ENCODE measurements around the gene ANKRD6.

The ANKRD6 gene

GRCh38 chr6:89555806-89556205 lies 122.9 kb downstream of the ANKRD6 start:
- no peak for DNase-seq (ENCODE audit: low read depth in 1 of 2, low spot score in 1 of 2)

- no peak for DNase-seq (ENCODE audit: low read depth in 1 of 2, low spot score in 1 of 2)
These were observed 126.5 kb downstream of the ANKRD6 start for GRCh38 chr6:89559487-89559886.

GRCh38 chr6:89562093-89562973 lies 129.4 kb downstream of the ANKRD6 start:
- DNase-seq (ENCODE audit: low read depth in 1 of 2, low spot score in 1 of 2), result no peak

- no peak for DNase-seq (ENCODE audit: low read depth in 1 of 2, low spot score in 1 of 2)
These were observed 130.9 kb downstream of the ANKRD6 start for GRCh38 chr6:89563866-89564265.

GRCh38 chr6:89564752-89565427 lies 131.9 kb downstream of the ANKRD6 start:
- DNase-seq (ENCODE audit: low read depth in 1 of 2, low spot score in 1 of 2), result no peak

- no peak for DNase-seq (ENCODE audit: low read depth in 1 of 2, low spot score in 1 of 2)
These were observed 133.3 kb downstream of the ANKRD6 start for GRCh38 chr6:89566008-89566800.

DNA sequence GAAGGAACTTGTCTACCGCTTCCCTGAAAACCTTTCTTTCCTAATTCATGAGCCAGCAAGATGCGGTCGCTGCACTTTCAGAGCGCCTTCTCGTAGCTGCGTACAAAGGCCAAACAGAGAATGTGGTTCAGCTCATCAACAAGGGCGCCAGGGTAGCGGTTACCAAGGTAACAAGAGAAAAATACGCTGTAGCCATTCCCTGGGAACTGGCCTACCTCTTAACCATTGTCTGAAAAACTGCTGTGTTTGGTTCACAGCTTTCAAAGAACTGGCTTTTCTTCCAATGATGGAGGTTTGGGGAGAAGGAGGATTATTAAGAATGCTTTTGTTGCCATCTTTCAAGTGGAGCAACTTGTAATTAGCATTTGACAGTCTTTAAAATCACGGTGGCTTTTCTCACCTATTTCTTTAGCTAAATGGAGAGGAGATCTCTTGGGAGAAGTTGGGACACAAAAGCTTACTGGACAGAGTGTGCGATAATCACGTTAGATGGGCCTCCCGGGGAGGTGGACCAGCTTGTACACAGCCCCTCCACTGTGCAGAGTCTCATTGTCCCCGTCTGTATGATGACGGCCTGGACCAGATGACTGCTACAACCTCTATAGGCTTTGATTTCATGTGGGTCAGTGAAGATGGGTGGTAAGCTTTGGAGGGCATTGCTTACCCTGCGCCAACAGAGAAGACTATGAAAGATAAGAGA lies 134.1 kb downstream of the ANKRD6 start:
- DNase-seq (ENCODE audit: low read depth in 1 of 2, low spot score in 1 of 2), result no peak

DNA sequence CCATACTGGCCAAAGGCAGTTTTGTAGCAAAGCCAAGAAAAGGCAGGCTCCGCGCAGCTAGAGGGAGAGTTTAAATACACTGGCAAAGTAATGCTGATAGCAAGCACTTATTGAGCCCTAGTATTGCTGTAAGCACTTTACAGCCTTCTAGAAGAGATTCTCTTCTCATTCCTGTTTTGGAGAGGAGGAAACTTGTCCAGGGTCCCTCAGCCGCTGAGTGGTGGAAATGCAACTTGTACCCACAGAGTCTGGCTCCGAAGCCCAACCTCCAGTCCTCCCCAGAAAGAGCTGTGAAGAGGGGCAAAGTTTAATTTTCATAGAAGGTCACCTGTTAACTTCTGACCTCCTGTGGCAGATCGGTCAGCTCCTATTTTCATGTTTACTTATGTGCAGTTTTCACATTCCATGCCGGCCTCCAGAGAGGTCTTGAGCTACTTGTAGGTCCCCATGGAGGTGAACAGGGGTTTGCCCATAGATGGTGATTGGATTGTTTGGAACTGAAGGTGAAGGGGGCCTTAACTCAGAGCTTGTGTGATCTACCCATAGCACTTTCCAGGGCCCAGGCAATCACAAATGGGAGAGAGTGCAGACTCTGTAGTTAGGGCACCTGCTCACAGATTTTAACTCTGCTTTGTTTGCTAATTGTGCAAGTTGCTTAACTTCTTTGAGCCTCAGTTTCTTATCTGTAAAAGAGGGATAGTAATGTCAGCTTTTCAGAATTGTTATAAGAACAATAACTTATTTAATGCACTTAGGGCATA lies 134.9 kb downstream of the ANKRD6 start:
- no peak for DNase-seq (ENCODE audit: low read depth in 1 of 2, low spot score in 1 of 2)

GRCh38 chr6:89574910-89575561 lies 142.1 kb downstream of the ANKRD6 start:
- DNase-seq (ENCODE audit: low read depth in 1 of 2, low spot score in 1 of 2), result no peak

DNA sequence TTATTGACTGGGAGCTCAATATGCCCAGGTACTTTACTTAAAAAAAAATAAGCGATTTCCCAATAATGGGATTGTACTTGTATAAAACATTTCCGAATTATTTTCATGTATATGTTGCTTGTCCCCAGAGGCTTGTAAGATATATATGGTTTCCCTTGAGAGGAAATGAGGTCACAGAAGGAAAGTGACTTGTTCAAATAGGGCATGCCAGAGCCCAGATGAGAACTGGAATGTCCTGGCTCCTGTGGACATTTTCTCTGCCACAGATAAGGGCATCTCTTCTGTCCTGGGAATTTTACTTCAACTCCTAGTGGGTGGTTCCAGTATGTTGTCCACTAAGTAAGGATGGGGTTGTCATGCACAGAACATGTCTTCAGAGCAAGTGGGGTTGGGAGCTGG lies 142.6 kb downstream of the ANKRD6 start:
- no peak for DNase-seq (ENCODE audit: low read depth in 1 of 2, low spot score in 1 of 2)

GRCh38 chr6:89580997-89581666 lies 148.2 kb downstream of the ANKRD6 start:
- no peak for DNase-seq (ENCODE audit: low read depth in 1 of 2, low spot score in 1 of 2)

DNA sequence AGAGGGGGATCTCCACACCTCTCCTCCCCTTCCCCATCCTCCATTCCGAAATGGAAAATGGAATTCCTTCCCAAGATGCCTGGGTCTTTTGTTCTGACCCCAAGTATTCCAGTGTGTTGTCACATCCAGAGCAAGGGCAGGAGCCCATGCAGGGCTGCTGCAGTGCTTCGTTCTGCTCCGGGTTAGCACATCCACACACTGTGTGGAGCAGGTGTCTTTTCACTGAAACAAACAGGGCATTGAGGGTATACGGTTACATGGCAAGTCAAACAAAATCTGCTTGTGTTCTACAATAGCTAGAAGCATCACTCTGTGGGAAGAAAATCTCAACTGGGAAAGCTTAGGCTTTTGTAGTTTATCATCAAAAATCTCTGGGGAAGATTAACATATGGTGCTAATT lies 148.7 kb downstream of the ANKRD6 start:
- no peak for DNase-seq (ENCODE audit: low read depth in 1 of 2, low spot score in 1 of 2)

DNA sequence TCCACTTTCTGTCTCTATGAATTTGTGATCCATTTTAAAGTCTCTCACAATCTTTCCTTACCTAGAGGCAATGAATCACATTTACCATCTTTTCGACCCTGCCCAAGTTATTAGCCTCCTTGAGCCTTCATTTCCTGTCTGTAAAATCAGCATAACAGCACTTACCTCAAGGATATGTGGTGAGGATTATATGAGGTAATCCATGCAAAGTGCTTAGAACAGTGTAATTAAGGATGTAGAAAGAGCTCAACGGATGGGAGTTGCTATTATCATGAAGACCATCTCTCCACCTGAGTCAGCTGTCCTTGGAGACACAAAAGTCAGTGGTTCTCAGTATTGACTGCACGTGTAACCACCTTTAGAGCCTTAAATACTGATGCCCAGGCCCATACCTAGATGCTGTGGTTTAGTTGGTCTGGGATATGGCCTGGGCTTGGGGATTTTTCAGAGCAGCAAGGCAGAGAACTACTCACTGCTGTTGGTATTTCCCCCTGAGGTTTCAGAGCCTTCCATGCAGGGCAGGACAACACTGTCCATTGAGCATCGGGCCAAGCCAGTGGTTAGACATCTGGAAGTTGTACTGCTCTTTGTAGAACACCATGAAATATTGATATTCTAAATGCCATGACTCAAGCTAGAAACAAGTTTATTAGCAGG lies 149.8 kb downstream of the ANKRD6 start:
- no peak for DNase-seq (ENCODE audit: low read depth in 1 of 2, low spot score in 1 of 2)

- no peak for DNase-seq (ENCODE audit: low read depth in 1 of 2, low spot score in 1 of 2)
These were observed 150.6 kb downstream of the ANKRD6 start for GRCh38 chr6:89583559-89583958.

DNA sequence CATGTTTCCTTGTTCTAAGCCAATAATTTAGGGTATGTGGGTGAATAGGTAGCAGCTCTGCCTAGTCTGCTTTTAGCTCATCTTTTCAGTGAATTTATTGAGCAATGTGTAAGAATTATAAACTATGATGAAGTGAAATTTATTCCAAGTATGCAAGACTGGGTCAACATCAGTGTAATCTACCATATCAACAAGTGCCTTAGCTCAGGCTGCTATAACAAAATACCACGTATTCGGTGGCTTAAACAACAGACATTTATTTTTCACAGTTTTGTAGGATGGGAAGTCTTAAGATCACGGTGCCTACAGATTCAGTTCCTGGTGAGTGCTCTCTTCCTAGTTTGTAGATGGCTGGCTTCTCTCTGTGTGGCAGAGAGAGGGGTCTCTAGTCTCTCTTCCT lies 151.6 kb downstream of the ANKRD6 start:
- no peak for DNase-seq (ENCODE audit: low read depth in 1 of 2, low spot score in 1 of 2)

- no peak for DNase-seq (ENCODE audit: low read depth in 1 of 2, low spot score in 1 of 2)
These were observed 152.2 kb downstream of the ANKRD6 start for GRCh38 chr6:89585154-89585553.

GRCh38 chr6:89589297-89590025 lies 156.5 kb downstream of the ANKRD6 start:
- DNase-seq (ENCODE audit: low read depth in 1 of 2, low spot score in 1 of 2), result no peak

DNA sequence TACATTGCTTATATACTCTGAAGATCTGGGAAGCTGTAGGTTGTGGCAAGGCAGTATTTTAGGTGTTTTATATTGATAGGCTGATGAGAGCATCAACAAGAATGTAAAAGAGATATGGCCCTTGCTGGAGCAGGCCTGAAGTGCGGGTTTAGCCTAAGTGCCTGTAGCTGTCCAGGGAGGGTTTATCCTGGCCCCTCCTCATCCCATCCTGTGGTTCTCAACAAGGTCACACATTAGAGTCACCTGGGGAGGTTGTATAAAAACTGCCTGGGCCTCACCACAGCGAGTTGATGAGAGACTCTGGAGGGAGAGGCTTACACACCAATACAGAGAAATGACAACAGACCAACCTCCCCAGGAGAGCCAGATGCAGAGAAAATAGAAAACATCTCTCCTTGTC lies 157.2 kb downstream of the ANKRD6 start:
- DNase-seq (ENCODE audit: low read depth in 1 of 2, low spot score in 1 of 2), result no peak

Data from activated CD4-positive, alpha-beta T cell treated with anti-CD3 and anti-CD28 coated beads, Interleukin-2, amount 50 U/mL, for 24 hours (primary cell).